Lung (tissue), 12 donors: ENCODE data around the gene DOCK1. TPM values are rescaled to one million over a fixed set of nuclear protein-coding genes. Genes with fewer than 3 reads are reported as not detected.
"Not testable (repeated sequence)": the region's sequence is repeated elsewhere in the genome, so short reads cannot be mapped to it uniquely, and the experiment has no call there.

ENCODE experiments used
- ATAC-seq: fragments of 200-7000 bp; cut with Tn5 transposase; one replicate; pipeline ENCODE4 v1.9.1; 2020; ENCODE audit warnings: moderate number of reproducible peaks; ENCODE audit not compliant: insufficient read depth, low FRiP score
- DNase-seq, 3 donors: peaks; one replicate each; pipeline ENCODE4 v3.0.0-alpha.2; 2013 to 2017
- H3K27ac ChIP-seq, 2 donors: one replicate each; pipeline ENCODE4 v1.5.1; 2013; ENCODE audit warnings: mild to moderate bottlenecking in 2 of 2, moderate library complexity in 2 of 2, control low read depth in 1 of 2, inconsistent platforms in 1 of 2, low read depth in 1 of 2, low read length in 1 of 2
- H3K27me3 ChIP-seq, 3 donors: one replicate each; pipeline ENCODE4 v1.5.1; 2013; ENCODE audit warnings: low read length in 2 of 3; ENCODE audit not compliant: control insufficient read depth in 3 of 3, insufficient read depth in 3 of 3
- H3K36me3 ChIP-seq, 4 donors: one replicate each; pipeline ENCODE4 v1.5.1; 2013; ENCODE audit warnings: low read length in 4 of 4, mild to moderate bottlenecking in 1 of 4, moderate library complexity in 1 of 4; ENCODE audit not compliant: control insufficient read depth in 4 of 4, insufficient read depth in 4 of 4
- H3K4me1 ChIP-seq, 5 donors: one replicate each; pipeline ENCODE4 v1.5.1; 2013; ENCODE audit warnings: low read length in 5 of 5, mild to moderate bottlenecking in 2 of 5, moderate library complexity in 1 of 5; ENCODE audit not compliant: control insufficient read depth in 5 of 5, insufficient read depth in 5 of 5
- H3K4me3 ChIP-seq: one replicate; pipeline ENCODE4 v1.5.1; 2013; ENCODE audit warnings: mild to moderate bottlenecking, control low read depth, moderate library complexity
- H3K9ac ChIP-seq, 2 donors: one replicate each; pipeline ENCODE4 v1.5.1; 2013; ENCODE audit warnings: low read length in 2 of 2, control low read depth in 1 of 2; ENCODE audit not compliant: insufficient read depth in 1 of 2
- H3K9me3 ChIP-seq, 4 donors: one replicate each; pipeline ENCODE4 v1.5.1; 2013; ENCODE audit warnings: low read length in 3 of 4, mild to moderate bottlenecking in 1 of 4, moderate library complexity in 1 of 4; ENCODE audit not compliant: control insufficient read depth in 4 of 4, insufficient read depth in 3 of 4
- CTCF ChIP-seq: IDR thresholded peaks from 2 replicates; pipeline ENCODE4 v1.5.1; 2012; ENCODE audit warnings: mild to moderate bottlenecking; ENCODE audit errors: control extremely low read depth, extremely low read depth
- WGBS, 2 donors: extraction: QIAGEN DNeasy Blood & Tissue Kit; methylation state at CpG; one replicate each; pipeline ENCODE4 v1.1.7; 2013; 5-methylcytosine and 5-hydroxymethylcytosine counted together
- polyA plus RNA-seq, 2 donors: library from polyadenylated mRNA; stranded (reverse); fragments of 200-250 nt; gene quantifications; one replicate each; pipeline ENCODE4 v1.2.1, GENCODE V29; 2013
- total RNA-seq, 2 donors: library from RNA; depleted of rRNA in 1 of 2; stranded (reverse); fragments of >200 nt in 1 of 2; gene quantifications; one replicate each; pipeline ENCODE4 v1.2.1, GENCODE V29; 2014 to 2021
- donor health status: control.
- donor health status: control.
- donor health status: Bipolar disorder and iron deficiency.
- donor health status: healthy.
- donor health status: DM: yes; HTN: yes; CAD: no.

Gene DOCK1
- total and polyA plus RNA-seq, 4 donors, result 11.2 to 102 (median 30.5) TPM

DNA sequence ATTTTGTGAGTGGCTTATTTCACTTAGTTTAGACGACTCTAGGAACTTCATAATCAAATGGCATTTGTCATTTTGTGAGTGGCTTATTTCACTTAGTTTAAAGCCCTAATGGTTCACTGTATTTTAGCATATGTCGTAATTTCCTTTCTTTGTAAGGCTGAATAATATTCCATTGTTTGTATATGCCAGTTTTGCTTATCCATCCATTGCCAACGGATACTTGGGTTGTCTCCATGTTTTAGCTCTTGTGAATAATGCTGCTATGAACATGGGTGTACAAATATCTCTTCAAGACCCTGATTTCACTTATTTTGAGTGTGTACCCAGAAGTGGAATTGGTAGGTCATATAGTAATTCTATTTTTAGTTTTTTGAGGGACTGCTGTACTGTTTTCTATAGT, 31.8 kb downstream of the DOCK1 start:
- Histone ChIP-seq H3K27ac (no peak overlapping the region), H3K36me3 (no peaks in the 10 kb centered on the region), H3K27me3 (no peaks in the 10 kb centered on the region), H3K9ac (no peak overlapping the region), H3K9me3 (no peaks in the 10 kb centered on the region), H3K4me3 (no peak overlapping the region), H3K4me1 (peaks cover 2 to 11% (median 9%) of the 10 kb centered on the region in 5 donors)
- DNase-seq, result no peak
- WGBS, 2 donors, result 74 to 78% methylated on average over 3 of the region's 3 CpGs
- no peak for TF ChIP-seq CTCF
- no peak for ATAC-seq

GRCh38 chr10:126938121-126938520, 32.9 kb downstream of the DOCK1 start:
- DNase-seq, ATAC-seq, H3K27ac ChIP-seq, H3K4me3 ChIP-seq, H3K36me3 ChIP-seq, H3K9ac ChIP-seq, H3K27me3 ChIP-seq, H3K9me3 ChIP-seq: not testable (repeated sequence)
- peaks cover 0 to 11% (median 9%) of the 10 kb centered on the region in 5 donors for H3K4me1 ChIP-seq
- 96 to 98% methylated on average over 9 of the region's 9 CpGs for WGBS, 2 donors

DNA sequence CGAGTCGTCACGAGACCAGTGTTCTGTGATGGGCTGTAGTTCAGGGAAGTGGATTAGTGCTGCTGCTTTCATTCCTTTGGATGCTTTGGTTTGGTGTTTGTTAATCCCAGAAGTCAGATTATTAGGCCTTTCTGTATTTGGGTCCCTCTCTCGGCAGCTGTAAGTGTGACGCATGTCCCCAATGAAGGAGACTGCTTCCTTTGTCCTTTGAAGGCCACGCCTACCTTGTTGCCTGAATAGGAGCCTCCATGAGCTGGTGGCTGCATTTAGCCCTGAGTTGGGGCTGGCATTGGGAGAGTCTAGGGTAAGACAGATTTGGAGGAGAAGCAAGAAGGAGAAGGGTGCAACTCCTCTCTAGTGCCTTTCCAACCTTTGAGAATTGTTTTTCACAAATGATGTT, 34.5 kb downstream of the DOCK1 start:
- Histone ChIP-seq H3K27ac (no peak overlapping the region), H3K4me3 (no peak overlapping the region), H3K27me3 (no peaks in the 10 kb centered on the region), H3K36me3 (no peaks in the 10 kb centered on the region), H3K9ac (no peak overlapping the region), H3K4me1 (peaks cover 0 to 12% (median 10%) of the 10 kb centered on the region in 5 donors), H3K9me3 (no peaks in the 10 kb centered on the region)
- WGBS, 2 donors, result 94 to 96% methylated on average over 6 of the region's 6 CpGs
- DNase-seq (no peak), ATAC-seq (no peak)
- no peak for TF ChIP-seq CTCF

DNA sequence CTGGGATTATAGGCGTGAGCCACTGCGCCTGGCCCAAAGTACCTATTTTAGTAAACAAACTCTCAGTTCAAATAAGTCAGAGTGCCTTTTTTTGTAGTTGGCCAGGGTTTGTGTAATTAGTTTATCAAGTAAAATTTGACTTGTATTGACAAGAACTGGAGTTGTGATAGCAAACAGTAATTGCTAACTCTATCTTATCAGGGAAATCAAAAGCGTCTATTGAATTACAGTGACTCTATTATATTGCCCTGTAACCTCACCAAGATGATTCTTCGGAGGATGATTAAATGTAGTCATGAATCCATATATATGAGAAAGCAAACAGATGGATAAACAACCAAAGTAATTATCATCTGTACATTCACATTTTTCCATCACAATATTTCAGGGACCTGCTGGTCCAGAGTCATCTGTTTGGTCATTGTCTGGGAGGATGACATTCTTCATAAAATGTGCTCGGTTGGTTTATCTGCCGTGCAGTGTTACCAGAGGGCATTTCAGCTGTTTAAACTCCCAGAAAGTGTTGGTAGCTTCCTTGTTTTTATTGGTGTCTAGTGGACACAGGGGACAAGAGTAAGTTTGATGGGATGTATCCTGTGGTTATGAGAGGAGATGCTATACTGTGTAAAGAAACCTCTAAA, 35.6 kb downstream of the DOCK1 start:
- peaks cover 0 to 7% (median 0%) of the 10 kb centered on the region in 5 donors for H3K4me1 ChIP-seq
- no peak overlapping the region for H3K9ac ChIP-seq
- TF ChIP-seq CTCF, result no peak
- no peak for DNase-seq
- H3K36me3 ChIP-seq, result no peaks in the 10 kb centered on the region
- H3K4me3 ChIP-seq, result no peak overlapping the region
- no peaks in the 10 kb centered on the region for H3K27me3 ChIP-seq
- H3K27ac ChIP-seq, result no peak overlapping the region
- no peaks in the 10 kb centered on the region for H3K9me3 ChIP-seq
- no peak for ATAC-seq
- 85 to 90% methylated on average over 6 of the region's 6 CpGs for WGBS, 2 donors
